ENCODE measurements around the gene AGTRAP. TPM values are rescaled to one million over a fixed set of nuclear protein-coding genes. Genes with fewer than 3 reads are reported as not detected.
A peak's percentile ranks its signal among the peaks of the same experiment; 100 is the strongest.

AGTRAP gene
- total RNA-seq, 2 donors from 2014 or later: 18.2 to 34.9 TPM

- intact Hi-C loops (cut with DNase I): no loop called here
- peaks cover 4% of the 10 kb centered on the region for H3K4me1 ChIP-seq
- H3K9me3 ChIP-seq: no peaks in the 10 kb centered on the region
- H3K36me3 ChIP-seq: no peaks in the 10 kb centered on the region
- no peaks in the 10 kb centered on the region for H3K27me3 ChIP-seq
- peak overlapping the region; percentile 84 for H3K27ac ChIP-seq
- no peak overlapping the region for H3K4me3 ChIP-seq
- no peak for TF ChIP-seq CTCF (IDR thresholded peaks at IDR 0.05)
- DNase-seq: peak; percentile 69
- H3K9ac ChIP-seq (ENCODE audit: low read depth in 2 of 2, low read length in 2 of 2): peak overlapping the region in 1 of 2 donors; percentile 51
These were observed 5.5 kb upstream of the AGTRAP start for GRCh38 chr1:11730429-11730891.

- no peak overlapping the region for H3K4me3 ChIP-seq
- H3K4me1 ChIP-seq: peaks cover 4% of the 10 kb centered on the region
- TF ChIP-seq CTCF (IDR thresholded peaks at IDR 0.05): no peak
- H3K9me3 ChIP-seq: no peaks in the 10 kb centered on the region
- H3K36me3 ChIP-seq: no peaks in the 10 kb centered on the region
- intact Hi-C loops (cut with DNase I): no loop called here
- DNase-seq: peak; percentile 54
- H3K27ac ChIP-seq: peak overlapping the region; percentile 84
- peak overlapping the region in 1 of 2 donors; percentile 36 for H3K9ac ChIP-seq (ENCODE audit: low read depth in 2 of 2, low read length in 2 of 2)
- H3K27me3 ChIP-seq: no peaks in the 10 kb centered on the region
These were observed 4.1 kb upstream of the AGTRAP start for GRCh38 chr1:11731691-11732283.

- Histone ChIP-seq H3K36me3 (no peaks in the 10 kb centered on the region), H3K4me3 (no peak overlapping the region), H3K27me3 (no peaks in the 10 kb centered on the region), H3K4me1 (peaks cover 4% of the 10 kb centered on the region), H3K9me3 (no peaks in the 10 kb centered on the region), H3K9ac (ENCODE audit: low read depth in 2 of 2, low read length in 2 of 2) (no peak overlapping the region), H3K27ac (no peak overlapping the region)
- DNase-seq: no peak
- intact Hi-C loops (cut with DNase I): no loop called here
- TF ChIP-seq CTCF (IDR thresholded peaks at IDR 0.05): no peak
These were observed 2.6 kb upstream of the AGTRAP start for GRCh38 chr1:11733306-11733705.

- Histone ChIP-seq H3K4me1 (no peaks in the 10 kb centered on the region), H3K4me3 (peak overlapping the region; percentile 71), H3K36me3 (no peaks in the 10 kb centered on the region), H3K27ac (peak overlapping the region; percentile 70), H3K9me3 (no peaks in the 10 kb centered on the region), H3K27me3 (no peaks in the 10 kb centered on the region), H3K9ac (ENCODE audit: low read depth in 2 of 2, low read length in 2 of 2) (peak overlapping the region in 1 of 2 donors; percentile 8)
- DNase-seq: no peak
- intact Hi-C loops (cut with DNase I): no loop called here
- no peak for TF ChIP-seq CTCF (IDR thresholded peaks at IDR 0.05)
These were observed 444 bp upstream of the AGTRAP start for GRCh38 chr1:11735531-11735853.

GRCh38 chr1:11736746-11737639 lies 1.1 kb downstream of the AGTRAP start:
- H3K9me3 ChIP-seq: no peaks in the 10 kb centered on the region
- H3K27ac ChIP-seq: peak overlapping the region; percentile 70
- H3K9ac ChIP-seq (ENCODE audit: low read depth in 2 of 2, low read length in 2 of 2): peak overlapping the region; percentile 77 to 87
- no peak for TF ChIP-seq CTCF (IDR thresholded peaks at IDR 0.05)
- peak; percentile 62 for DNase-seq
- H3K4me3 ChIP-seq: peak overlapping the region; percentile 71
- H3K4me1 ChIP-seq: no peaks in the 10 kb centered on the region
- intact Hi-C loops (cut with DNase I): no loop called here
- H3K36me3 ChIP-seq: no peaks in the 10 kb centered on the region
- H3K27me3 ChIP-seq: no peaks in the 10 kb centered on the region
